ENCODE data around the gene NRXN2.
A peak's percentile ranks its signal among the peaks of the same experiment; 100 is the strongest.

NRXN2 gene

DNA sequence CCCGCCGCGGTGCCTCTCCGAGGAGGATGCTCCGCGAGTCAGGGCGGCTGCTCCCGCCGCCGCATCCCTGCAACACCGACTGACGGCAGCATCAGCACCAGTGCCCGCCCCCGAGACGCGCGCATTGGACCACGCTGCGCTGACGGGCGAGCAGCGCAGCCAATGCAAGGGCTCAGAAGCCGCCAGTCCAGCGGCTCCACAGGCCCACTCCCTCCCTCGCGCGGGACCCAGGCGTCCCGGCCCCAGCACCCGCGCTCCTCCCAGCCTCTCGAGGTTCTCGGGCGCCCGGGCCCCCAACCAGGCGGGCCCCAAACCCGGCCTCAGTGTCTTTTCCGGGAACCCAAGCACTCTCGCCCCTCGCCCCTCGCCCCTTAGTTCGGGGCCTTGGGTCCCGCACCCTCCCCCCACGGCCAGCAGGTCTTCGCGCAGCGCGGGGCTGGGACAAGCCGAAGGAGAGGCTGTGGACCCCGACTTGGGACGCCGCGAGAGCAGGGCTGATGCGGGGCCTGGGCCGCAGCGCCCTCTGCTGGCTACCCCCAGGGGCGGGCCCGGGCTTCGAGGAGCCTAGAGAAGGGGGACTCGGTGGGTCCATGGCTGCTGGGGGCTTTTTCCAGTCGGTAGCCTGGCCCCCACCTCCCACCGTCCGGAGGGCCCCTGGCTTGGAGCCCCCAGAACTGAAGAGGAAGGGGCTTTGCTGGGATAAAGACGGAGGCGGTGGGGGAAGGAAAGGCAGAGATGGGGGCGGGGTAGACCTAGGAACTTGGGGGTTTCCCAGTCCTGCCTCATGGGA, at the start of gene NRXN2:
NRXN2 (minus strand) TSS at position 81 of the 790 bp plus-strand sequence. CDS start 9,498 bp downstream, outside the sequence.
- peak; percentile 68 for DNase-seq

DNA sequence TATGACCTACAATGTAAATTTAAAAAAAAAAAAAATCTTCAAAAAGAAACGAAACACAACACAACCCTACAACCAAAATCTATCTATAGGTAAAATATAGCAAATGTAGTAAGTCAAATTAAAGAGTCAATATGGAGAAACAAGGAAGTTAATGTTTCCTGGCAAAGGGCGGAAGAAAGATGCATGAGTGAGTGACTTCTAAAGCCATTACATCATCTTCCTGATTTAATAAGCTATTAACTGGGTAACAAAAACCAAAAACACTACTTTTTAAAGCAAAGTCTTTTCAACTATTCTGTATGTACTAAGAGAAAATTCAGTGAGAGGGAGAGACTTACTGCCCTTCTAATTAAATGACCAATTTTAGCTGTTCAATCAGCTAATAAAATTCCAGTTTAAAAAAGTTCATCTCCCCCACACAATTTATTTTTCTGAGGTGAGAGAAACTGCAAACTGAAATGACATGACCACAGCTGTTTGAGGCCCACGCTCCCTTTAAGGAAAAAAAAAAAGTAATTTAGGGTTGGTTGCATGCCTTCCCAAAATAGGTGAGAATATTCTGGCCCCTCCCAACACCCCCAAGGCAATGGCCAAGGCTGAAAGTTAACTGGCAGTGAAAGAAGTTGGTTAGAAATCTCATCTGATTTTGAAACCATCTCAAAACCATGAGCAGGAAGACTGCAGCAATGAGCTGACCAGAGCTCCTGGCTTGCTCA, 49.5 kb upstream of the NRXN2 start:
- no peak for DNase-seq

DNA sequence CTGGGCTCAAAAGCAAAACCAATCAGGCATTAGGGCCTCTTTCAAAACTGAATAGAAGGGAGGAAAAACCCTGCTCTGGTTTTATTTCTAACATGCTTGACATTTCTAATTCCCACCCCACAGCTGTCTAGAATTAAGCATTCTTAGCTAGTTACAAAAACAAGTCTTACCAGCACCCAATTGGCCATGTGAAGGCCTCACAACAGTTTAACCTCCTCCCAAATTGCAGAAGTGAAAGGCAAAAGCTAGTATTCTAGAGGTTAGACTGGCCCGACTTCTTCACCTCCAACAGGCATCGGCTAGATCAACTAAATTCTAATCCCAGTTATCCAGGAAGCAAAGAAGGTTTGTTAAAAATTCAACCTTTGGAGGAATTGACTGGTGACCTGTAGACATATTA, 48.9 kb upstream of the NRXN2 start:
- DNase-seq, result no peak

DNA sequence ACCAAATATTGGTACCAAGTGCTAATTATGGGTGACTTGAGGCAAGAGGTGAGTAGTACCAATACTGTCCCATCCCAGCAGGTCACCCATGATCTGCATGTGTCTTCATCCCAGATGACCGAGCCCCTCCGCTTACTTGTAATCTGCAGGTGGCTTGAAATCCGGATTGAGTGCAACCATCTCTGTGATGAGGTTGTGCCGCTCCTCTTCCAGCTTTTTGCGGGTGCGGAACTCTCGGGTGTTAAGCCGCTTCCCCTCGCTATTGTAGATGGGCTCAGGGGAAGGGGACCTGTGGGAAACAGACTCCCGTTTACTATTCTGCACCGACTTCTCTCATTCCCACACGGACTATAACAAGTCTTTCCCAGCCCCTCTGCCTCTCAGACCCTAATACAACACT, 47.1 kb upstream of the NRXN2 start:
- no peak for DNase-seq

DNA sequence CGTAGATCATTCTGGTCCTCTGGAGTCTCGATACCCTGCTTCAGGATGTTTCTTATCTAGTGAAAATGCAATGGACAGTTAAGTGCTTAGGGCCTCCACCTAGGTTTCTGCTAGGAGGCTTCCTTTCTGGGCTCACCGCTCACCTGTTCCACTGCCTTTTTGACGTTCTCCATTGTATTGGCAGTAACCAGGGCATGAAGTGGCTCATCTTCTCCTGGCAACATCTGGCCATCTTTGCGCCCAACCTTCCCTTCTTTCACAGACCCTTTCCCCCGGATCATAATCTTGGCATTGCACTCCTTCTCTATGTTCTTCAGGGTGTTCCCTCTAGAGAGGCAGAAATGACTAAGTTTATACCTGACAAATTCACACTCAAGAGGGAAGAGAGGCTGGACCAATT, 46.3 kb upstream of the NRXN2 start:
- DNase-seq, result no peak

DNA sequence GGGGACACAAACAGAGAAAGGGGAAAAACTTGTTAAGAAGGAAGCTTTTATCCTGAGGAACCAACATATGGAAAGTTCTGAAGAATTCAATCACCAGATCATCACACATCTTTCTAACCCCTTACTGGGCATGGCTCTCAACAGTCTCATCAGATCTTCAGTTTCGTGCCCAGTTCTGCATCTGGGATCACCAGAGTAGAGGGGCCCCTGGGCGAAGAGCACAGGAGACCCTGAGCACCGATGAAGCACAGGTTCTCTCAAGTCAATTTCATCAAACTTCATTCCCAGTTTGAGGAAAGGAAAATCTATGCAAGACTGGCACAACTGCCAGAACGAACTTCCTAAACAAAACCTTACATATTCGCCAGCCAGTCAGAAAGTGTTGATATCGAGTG, 45.3 kb upstream of the NRXN2 start:
- DNase-seq, result no peak

DNA sequence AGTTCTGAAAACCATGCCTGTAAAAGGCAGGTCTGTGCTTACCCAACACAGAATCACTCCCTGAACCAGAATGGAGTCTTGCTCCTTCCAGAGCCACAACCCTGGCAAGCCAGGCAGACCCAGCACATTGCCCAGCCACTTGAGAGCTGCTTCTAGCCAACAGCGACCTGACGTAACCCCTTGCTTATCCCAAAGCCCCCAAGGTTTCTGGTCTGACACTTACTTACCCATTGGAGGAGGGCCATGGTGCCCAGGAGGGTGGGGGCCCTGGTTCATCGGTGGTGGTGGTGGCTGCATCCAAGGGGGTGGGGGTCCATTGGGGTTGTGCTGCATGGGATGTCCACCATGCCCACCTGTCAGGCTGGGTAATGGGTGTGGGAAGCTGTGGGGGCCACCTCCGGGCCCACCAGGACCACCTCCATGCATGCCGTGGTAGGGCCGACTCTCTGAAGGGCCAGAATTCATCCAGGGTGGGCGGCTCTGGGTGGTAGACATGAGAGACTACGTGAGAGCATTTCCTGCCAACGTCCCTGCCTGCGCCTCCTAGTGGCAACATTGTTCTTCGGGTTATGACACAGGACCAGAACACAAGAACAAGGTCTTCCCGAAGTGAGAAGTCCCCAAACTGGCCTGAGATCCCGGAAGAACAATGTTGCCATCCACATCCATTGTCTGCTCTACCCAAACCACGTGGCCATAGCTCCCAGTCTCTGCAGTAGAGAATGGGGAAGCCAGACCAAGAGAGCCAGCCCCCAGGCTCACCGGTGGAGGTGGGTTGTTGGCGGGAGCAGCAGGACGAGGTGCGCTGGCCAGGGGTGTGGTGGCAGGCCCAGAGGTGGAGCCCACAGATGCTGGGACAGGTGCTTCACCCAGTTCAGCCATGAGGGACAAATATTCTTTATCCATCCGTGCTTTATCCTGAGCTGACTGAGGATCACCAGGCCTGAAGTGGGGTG, 44.6 kb upstream of the NRXN2 start:
- peak; percentile 54 for DNase-seq

DNA sequence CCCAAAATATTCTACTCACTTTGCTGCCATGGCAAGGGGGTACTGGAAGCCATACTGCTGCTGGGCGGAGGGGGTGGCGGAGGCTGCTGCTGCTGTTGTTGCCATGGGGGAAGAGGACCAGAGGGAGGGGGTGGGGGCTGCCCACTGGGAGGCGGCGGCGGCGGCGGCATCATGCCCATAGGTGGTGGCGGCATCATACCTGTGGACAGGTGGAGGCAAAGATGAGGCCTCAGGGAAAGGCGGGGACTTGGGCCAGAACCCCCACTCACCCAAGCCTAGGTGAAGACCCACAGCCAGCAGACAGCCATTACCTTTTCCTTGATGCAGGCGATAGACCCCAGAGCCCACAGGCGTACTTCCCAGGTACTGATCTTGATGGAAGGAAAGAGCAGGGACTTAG, 43.9 kb upstream of the NRXN2 start:
- DNase-seq, result no peak

DNA sequence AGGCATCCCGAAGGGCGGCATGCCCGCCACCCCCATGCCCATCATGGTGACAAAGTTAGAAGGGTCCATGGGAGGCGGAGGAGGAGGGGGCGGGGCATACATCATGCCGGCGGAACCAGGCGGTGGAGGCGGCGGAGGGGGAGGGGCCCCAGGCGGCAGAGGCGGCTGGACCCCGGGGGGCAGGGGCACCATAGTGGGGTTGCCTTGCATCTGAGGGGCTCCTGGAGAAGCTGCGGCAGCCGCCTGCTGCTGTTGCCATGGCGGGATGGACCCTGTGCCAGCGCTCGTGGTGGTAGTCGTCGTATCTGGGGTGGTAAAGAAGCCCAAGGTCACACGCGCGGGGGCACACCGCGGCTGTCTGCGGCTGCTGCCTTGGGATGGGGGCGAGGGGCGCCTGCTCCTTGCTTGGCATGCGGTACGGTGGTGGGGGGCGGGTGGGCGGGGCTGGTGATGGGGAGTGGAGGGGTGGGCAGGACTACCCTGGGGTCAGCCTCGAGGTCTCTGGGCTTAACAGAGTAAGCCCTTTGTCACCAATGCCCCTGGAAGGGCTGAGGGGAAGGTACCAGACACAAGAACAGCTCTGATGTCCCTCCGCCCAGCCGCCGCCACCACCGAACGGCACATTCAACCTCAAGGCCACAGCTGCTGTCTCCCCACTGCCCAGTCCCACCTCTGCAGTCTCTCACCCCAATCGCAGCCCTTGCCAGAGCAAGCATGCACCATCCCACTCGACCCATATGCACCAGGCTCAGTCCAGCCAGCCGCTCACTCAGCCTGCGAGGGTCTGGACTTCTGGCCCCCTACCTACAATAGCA, 43.1 kb upstream of the NRXN2 start:
- DNase-seq, result no peak

DNA sequence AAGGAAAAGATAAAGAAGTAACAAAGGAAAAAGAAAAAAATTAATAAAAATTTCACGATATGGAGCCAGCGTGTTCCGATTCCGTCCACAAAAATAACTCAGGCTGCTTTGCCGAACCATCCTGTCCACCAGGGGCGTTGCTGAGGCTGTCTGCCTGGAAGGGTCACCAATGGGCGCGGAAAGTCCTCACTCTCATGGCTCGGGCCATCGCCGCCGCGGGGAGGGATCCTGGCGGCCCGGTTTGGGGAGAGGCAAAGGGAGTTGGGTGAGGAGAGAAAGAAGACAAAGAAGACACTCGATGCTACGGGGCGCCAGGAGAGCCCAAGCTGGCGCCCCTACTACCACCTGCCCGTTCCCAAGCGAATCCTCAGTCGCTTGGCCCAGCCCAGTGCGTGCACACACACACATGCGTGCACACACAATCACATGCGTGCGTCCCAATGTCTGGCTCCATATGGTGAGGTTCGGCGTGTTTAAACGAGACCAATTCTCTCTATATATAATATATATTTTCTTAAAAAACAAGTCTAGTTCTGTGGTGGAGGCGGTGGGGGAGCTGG, 42.4 kb upstream of the NRXN2 start:
- no peak for DNase-seq

DNA sequence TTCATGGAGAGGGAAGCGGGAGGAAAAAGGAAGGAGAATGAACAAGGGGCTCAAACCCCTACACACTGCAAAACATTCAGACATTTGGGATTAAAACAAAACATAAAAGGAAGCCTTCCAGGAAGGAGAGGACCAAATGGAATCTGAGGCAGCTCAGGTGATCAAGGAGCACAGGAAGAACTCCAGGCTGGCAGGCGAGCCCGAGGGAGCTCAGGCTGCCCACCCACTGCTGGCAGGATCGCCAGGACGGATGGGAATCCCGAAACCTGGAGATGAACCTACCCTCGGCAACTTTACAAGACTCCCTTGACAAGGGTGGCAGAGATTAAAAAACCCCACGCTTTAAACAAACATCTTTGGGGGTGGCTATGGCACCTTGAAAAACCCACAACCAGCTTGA, 41.8 kb upstream of the NRXN2 start:
- no peak for DNase-seq

DNA sequence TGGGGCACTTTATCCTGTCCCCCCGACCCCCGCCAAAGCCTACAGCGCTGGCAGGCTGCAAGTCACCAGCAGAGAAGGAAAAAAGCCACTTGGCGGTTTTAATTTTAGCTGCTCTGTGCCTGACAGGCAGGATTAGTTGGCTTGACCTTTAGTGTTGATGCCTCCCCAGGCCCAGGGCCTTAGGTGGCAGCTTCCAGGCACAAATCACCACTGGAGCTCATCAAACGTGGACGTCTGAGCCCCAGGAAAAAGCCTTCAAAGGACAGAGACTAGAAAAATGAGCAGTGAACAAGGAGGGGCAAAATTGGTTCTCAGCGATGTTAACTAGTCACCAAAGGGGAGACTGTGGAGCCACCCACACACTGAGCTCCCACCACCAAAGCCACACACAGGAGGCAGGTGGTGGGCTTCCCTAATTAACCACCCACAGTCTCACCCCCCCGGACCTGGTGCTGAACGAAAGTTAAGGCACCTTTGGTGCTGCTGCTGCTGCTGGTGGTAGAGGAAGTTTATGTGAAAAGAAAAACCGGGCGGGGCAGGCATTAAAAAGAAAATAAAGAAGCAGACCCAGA, 41.1 kb upstream of the NRXN2 start:
- DNase-seq, result no peak

DNA sequence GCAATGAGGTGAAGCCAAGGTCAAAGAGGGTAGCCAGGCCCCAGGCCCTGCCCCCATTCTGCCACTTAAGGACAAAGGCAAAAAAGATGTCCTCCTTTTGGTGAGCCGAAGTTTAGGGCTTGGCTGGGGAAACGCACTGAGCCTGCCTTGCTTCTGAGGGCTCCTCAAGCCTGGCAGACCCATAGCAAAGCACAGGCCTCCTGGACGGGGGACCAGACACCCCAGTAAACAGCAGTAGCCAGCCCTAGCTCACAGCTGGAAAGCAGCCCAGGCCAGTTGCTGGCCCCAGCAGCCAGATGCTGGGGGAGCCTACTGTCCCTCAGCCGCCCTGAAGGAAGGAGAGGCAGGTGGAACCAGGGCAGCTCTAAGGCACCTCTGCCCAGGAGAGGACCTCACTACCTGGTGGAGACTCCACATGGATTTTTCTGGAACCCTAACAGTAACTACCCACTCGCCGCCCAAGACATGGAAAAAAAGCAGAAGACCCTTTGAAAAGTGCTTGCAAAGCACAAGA, 40.6 kb upstream of the NRXN2 start:
- no peak for DNase-seq

DNA sequence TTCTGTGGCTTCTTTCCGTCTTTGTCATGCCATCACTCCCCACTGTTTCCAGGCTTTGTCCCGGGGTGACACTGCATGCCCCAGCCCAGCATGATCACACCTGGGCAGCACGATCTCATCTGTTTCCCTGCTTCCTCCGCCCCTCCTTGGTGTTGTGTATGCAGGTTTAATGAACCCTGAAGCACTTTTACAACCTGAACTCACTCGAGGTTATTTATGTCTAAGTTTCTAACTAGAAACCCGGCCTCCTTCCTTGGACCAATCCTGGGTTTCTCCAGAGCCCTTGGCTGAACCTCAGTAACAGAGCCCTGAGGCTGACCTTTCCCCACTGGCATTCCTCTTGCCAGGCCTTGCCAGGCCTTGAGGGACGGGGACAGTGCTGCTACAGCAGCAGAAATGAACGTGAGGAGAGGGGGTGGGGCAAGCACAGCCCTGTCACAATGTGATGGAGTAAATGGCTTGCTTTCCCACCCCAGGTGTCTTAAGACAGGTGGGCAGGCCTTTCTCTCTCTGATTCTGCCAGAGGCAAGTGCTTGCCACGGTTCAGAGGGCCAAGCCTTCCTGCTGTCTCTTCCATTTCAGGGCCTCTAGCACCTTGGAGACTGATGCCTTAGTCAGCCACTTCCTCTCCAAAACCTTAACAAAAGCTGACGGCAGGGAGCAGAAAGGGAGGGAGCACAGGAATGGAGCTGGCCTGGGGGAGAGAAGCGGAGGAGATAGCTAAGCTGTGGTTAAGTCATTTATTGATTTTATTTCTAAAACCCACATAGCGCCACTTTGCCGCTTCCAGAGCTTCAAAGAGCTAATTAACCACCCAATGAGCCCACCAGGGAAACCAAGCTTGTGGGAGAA, 39.9 kb upstream of the NRXN2 start:
- DNase-seq, result no peak

DNA sequence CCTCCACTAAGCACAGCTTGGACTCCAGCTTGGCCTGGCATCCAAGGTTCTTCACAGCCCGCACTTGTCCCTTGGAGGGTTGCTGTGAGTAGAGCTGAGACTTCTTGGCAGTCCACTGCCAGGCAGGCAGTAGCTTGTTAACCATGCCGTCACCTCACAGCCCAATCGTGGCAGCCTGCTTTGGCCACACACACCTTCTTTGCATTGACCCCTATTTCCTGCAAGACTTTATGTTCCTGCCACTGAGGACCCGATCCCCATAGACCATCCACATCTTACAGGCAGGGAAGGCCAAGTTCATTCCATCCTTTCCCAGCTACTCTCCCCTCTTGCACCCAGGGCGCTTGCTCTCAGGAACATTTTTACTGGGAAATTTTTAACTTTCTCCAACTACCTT, 39.3 kb upstream of the NRXN2 start:
- DNase-seq, result no peak

DNA sequence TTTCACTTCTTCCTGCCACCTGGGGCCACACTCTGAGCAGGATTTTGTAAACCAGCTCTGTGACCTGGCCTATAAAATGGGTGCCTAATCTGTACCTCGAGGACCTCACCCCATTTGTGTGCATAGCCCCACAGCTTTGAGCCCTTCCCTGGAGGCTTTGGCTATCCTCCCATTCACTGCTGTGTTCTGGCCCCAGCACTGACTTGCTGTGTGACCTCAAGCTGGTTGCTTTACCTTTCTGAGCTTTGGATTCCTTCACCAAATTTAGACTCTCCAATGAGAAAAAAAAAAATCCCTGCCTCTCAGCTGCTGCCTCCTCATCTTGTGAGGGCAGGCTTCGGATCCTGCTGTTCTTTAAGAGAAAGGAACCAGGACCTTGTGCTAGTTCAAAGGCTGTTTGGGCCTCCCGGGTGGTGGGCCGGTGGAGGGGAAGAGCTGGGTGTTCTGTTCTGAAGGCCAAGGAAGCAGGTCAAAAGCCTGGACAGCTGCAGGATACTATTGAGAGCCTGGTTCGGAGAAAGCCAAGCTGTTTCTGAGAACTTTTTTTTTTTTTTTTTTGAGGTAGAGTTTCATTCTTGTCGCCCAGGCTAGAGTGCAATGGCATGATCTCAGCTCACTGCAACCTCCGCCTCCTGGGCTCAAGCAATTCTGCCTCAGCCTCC, 37.9 kb upstream of the NRXN2 start:
- no peak for DNase-seq

DNA sequence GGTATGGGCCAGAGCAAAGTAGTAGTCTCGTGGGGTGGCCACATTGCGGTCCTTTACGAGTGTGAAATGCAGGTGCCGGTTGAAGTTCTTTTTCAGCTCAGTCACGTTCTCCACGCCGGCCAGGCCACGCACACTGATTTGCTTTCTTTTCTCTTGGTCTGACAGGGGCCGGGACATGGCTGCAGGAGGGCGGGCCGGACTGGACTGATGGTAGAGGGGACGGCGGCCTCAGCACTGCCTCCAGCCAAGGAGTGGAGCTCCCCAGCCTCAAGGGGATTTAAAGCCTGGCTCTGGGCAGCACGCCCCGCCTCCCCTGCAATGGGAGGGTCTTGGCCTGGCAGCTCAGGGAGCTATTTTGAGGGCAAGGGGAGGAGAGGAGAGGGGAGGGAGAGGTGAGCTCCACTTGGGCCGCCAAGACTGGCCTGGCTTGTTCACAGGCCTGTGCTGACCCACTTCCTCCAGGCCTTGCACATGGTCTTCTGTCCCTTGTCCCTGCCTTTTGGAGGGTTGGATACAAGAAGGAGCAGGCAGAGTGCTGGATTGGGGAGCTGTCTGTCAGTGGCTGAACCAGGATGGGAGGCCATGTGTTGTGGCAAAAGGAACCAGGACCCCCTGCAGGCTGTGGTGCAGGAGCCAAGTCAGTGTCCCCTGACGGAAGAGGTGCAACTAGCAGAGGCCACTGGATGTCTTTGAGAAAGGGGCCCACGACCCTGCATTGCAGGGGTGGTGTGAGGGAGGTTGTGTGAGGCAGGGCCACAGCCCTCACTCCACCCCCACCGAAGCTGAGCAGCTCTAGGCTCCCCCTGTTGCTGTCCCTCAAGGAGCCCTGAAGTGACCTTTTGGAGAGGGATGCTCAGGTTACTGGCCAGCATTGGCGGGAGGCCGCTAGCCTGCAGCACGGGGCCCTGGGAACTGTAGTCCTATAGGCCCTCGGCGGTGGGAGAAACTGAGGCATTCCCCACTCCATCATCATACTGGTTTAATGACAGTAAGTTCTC, 37.0 kb upstream of the NRXN2 start, which contains the start of gene PYGM:
PYGM (minus strand) TSS at position 253 of the 998 bp plus-strand sequence; CDS start at position 177, 76 bp downstream.
- no peak for DNase-seq

DNA sequence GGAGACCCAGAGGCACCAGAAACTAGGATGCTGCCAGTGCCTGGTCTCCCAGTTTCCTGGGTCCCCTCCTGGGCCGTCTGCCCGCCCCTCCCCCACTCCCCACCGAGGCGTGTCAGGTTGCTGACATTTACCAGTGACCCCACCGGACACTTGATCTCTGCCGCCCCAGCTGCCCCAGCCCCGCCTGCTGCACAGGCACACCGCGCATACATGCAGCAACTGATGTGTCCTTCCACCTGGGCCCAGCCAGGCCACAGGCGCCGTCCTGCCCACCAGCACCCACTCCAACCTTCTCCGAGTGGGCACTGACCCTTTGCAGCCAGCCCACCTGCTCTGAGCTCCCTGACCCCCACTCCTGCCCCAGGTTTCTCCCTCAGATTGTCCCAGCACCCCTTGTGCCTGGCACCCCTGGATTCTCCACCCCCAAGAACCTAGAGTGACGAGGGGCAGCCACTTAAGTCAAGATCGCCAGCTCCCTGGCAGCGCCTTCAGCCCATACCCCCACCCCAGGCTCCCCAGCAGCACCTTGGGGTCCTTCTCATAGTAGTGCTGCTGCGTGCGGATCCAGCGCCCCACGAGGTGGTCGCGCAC, 36.2 kb upstream of the NRXN2 start:
- no peak for DNase-seq
